ENCODE measurements around the gene EEF1A1.

DNA sequence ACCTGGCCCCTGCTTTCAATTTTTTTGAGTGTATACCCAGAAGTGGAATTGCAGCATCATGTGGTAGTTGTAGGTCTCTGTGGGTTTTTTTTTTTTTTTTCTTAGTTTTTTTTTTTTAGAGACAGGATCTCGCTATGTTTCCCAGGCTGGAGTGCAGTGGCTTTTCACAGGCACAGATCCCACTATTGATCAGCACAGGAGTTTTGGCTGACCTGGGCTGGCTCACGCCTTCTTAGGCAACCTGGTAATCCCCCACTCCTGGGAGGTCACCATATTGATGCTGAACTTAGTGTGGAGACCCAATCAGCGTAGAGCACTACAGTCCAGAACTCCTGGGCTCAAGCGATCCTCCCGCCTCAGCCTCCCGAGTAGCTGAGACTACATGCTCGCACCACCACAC is 33.4 kb downstream of the EEF1A1 start:
- TF ChIP-seq, protein P1, sequence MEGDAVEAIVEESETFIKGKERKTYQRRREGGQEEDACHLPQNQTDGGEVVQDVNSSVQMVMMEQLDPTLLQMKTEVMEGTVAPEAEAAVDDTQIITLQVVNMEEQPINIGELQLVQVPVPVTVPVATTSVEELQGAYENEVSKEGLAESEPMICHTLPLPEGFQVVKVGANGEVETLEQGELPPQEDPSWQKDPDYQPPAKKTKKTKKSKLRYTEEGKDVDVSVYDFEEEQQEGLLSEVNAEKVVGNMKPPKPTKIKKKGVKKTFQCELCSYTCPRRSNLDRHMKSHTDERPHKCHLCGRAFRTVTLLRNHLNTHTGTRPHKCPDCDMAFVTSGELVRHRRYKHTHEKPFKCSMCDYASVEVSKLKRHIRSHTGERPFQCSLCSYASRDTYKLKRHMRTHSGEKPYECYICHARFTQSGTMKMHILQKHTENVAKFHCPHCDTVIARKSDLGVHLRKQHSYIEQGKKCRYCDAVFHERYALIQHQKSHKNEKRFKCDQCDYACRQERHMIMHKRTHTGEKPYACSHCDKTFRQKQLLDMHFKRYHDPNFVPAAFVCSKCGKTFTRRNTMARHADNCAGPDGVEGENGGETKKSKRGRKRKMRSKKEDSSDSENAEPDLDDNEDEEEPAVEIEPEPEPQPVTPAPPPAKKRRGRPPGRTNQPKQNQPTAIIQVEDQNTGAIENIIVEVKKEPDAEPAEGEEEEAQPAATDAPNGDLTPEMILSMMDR (IDR thresholded peaks at IDR 0.05): no peak
- TF ChIP-seq POLR2A (IDR thresholded peaks at IDR 0.05): no peak

Data from ovary (tissue), 3 donors.